Stimulated activated naive B cell treated with anti-CD40 and anti-IgM and Interleukin-4, amounts not matched to agents 10 μg/mL and 1 μg/mL and 100 μg/mL, for 72 hours (primary cell): ENCODE measurements around the gene PKP4.
A peak's percentile ranks its signal among the peaks of the same experiment; 100 is the strongest.
"Not testable (repeated sequence)": the region's sequence is repeated elsewhere in the genome, so short reads cannot be mapped to it uniquely, and the experiment has no call there.

Experiments used
- ATAC-seq, 2 donors: fragments of 150-1000 bp; cut with Tn5 transposase; replicated peaks; 2 replicates each; pipeline ENCODE4 v1.10.0; 2021; ENCODE audit warnings: moderate library complexity in 1 of 2
- DNase-seq: peaks from one replicate; pipeline ENCODE4 v3.0.0; 2021
- H3K27ac Mint-ChIP-seq: one replicate; pipeline ENCODE4 v1.8.0; 2022; ENCODE audit warnings: mild to moderate bottlenecking, mixed read lengths
- H3K27me3 Mint-ChIP-seq, 2 donors: one replicate each; pipeline ENCODE4 v1.8.0; 2022; ENCODE audit warnings: mixed read lengths in 2 of 2
- H3K36me3 Mint-ChIP-seq, 2 donors: one replicate each; pipeline ENCODE4 v1.8.0; 2022; ENCODE audit warnings: mixed read lengths in 2 of 2, mild to moderate bottlenecking in 1 of 2
- H3K4me1 Mint-ChIP-seq, 2 donors: one replicate each; pipeline ENCODE4 v1.8.0; 2022; ENCODE audit warnings: mixed read lengths in 2 of 2, mild to moderate bottlenecking in 1 of 2
- H3K4me3 Mint-ChIP-seq, 2 donors: one replicate each; pipeline ENCODE4 v1.8.0; 2022; ENCODE audit warnings: mild to moderate bottlenecking in 2 of 2, mixed read lengths in 2 of 2, moderate library complexity in 1 of 2
- H3K9me3 Mint-ChIP-seq, 2 donors: one replicate each; pipeline ENCODE4 v1.8.0; 2022; ENCODE audit warnings: mixed read lengths in 2 of 2, mild to moderate bottlenecking in 1 of 2

PKP4 gene

GRCh38 chr2:158702740-158703139 lies 246.0 kb downstream of the PKP4 start:
- no peak overlapping the region for H3K4me3 Mint-ChIP-seq
- H3K27ac Mint-ChIP-seq, result no peak overlapping the region
- no peak for DNase-seq
- no peaks in the 10 kb centered on the region for H3K36me3 Mint-ChIP-seq
- H3K4me1 Mint-ChIP-seq, result no peaks in the 10 kb centered on the region
- H3K9me3 Mint-ChIP-seq, result peaks cover 6 to 13% of the 10 kb centered on the region in 2 donors
- H3K27me3 Mint-ChIP-seq, result no peaks in the 10 kb centered on the region
- no peak for ATAC-seq

- not testable (repeated sequence) for H3K27me3 Mint-ChIP-seq, H3K4me1 Mint-ChIP-seq, H3K27ac Mint-ChIP-seq, ATAC-seq, H3K36me3 Mint-ChIP-seq, H3K4me3 Mint-ChIP-seq, DNase-seq
- peaks cover 4 to 10% of the 10 kb centered on the region in 2 donors for H3K9me3 Mint-ChIP-seq
These were observed 248.1 kb downstream of the PKP4 start for GRCh38 chr2:158704724-158705465.

- H3K4me1 Mint-ChIP-seq, result no peaks in the 10 kb centered on the region
- peaks cover 3 to 5% of the 10 kb centered on the region in 2 donors for H3K36me3 Mint-ChIP-seq
- DNase-seq, result no peak
- H3K4me3 Mint-ChIP-seq, result no peak overlapping the region
- H3K27ac Mint-ChIP-seq, result no peak overlapping the region
- ATAC-seq, result no peak
- H3K27me3 Mint-ChIP-seq, result no peaks in the 10 kb centered on the region
- peaks cover 7 to 11% of the 10 kb centered on the region in 2 donors for H3K9me3 Mint-ChIP-seq
These were observed 256.2 kb downstream of the PKP4 start for GRCh38 chr2:158712791-158713522.

GRCh38 chr2:158713523-158714138 lies 256.9 kb downstream of the PKP4 start:
- Mint-ChIP-seq H3K27me3 (no peaks in the 10 kb centered on the region), H3K36me3 (peaks cover 3 to 5% of the 10 kb centered on the region in 2 donors), H3K9me3 (peaks cover 7 to 11% of the 10 kb centered on the region in 2 donors), H3K4me3 (no peak overlapping the region), H3K27ac (no peak overlapping the region), H3K4me1 (no peaks in the 10 kb centered on the region)
- DNase-seq (no peak), ATAC-seq (no peak)

DNA sequence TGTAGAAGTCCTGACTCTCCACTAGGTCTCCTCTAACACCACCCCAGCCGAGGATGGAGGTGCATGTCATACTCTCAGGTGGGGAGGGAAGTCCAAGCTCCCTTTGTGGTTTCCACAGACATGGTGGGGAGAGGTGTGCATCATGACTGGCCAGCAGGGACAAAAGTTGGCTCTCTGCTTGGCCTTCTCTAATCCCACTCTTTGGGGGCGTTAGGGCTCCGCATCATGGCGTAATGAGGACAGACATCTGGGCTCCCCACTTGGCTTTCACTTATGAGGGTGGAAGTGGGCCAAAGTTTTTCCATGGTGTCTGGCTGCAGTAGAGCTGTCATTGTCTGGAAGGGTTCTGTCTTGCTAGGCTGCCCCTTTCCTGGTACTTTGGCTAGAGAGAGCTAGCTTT lies 257.7 kb downstream of the PKP4 start:
- H3K27me3 Mint-ChIP-seq, result no peaks in the 10 kb centered on the region
- peaks cover 3 to 5% of the 10 kb centered on the region in 2 donors for H3K36me3 Mint-ChIP-seq

DNA sequence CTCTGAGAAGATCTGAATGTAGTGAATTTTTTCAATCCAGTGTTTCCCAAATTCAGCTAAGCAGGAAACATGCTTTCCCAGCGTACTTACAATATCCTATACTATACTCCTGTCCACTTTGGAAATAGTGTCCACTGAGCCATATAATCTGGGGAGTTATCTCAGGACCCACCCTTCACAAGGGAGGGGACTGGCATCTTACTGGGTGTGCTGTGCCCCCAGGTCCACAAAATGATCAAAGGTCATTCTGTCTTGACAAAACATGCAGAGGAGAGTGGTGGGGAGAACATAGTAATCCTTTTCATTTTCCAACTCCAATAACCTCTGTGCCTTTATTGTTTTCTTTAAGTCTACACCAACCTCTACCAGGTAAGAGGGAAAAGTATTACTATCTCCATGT lies 258.6 kb downstream of the PKP4 start:
- H3K27ac Mint-ChIP-seq, result no peak overlapping the region
- no peak for DNase-seq
- ATAC-seq, result no peak
- no peak overlapping the region for H3K4me3 Mint-ChIP-seq
- no peaks in the 10 kb centered on the region for H3K27me3 Mint-ChIP-seq
- no peaks in the 10 kb centered on the region for H3K4me1 Mint-ChIP-seq
- peaks cover 3 to 5% of the 10 kb centered on the region in 2 donors for H3K36me3 Mint-ChIP-seq
- H3K9me3 Mint-ChIP-seq, result peaks cover 7 to 11% of the 10 kb centered on the region in 2 donors

More for the DNA sequence above, 257.7 kb downstream of the PKP4 start:
- Mint-ChIP-seq H3K27ac (no peak overlapping the region), H3K9me3 (peaks cover 7 to 11% of the 10 kb centered on the region in 2 donors), H3K4me3 (no peak overlapping the region), H3K4me1 (no peaks in the 10 kb centered on the region)
- DNase-seq (no peak), ATAC-seq (no peak)

- no peak overlapping the region for H3K4me3 Mint-ChIP-seq
- peaks cover 7 to 11% of the 10 kb centered on the region in 2 donors for H3K9me3 Mint-ChIP-seq
- H3K27me3 Mint-ChIP-seq, result no peaks in the 10 kb centered on the region
- H3K4me1 Mint-ChIP-seq, result no peaks in the 10 kb centered on the region
- ATAC-seq (no peak), DNase-seq (no peak)
- H3K27ac Mint-ChIP-seq, result no peak overlapping the region
- H3K36me3 Mint-ChIP-seq, result peaks cover 3 to 5% of the 10 kb centered on the region in 2 donors
These were observed 259.5 kb downstream of the PKP4 start for GRCh38 chr2:158716121-158716791.

DNA sequence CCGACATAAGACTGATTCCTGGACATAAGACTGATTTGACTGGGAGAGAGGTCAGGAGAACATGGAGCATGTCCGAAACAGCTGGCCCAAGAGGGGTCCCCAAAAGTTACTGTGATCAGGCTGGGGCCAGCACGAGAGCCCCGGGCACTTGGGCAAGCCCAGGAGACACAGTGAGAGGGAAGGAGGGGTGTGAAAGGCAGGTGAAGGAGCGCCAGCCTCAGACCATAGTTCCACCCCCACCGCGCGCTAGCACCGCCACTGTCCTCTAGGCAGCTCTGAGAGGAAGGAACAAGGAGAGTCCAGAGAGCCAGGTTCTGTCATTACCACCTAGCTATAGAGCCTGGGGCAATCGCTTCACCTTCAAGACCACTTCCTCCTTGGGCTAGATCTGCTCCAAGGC lies 260.2 kb downstream of the PKP4 start:
- Mint-ChIP-seq H3K36me3 (peaks cover 3 to 5% of the 10 kb centered on the region in 2 donors), H3K9me3 (peaks cover 7 to 11% of the 10 kb centered on the region in 2 donors), H3K27ac (no peak overlapping the region), H3K4me3 (no peak overlapping the region), H3K4me1 (no peaks in the 10 kb centered on the region), H3K27me3 (no peaks in the 10 kb centered on the region)
- DNase-seq (no peak), ATAC-seq (no peak)

DNA sequence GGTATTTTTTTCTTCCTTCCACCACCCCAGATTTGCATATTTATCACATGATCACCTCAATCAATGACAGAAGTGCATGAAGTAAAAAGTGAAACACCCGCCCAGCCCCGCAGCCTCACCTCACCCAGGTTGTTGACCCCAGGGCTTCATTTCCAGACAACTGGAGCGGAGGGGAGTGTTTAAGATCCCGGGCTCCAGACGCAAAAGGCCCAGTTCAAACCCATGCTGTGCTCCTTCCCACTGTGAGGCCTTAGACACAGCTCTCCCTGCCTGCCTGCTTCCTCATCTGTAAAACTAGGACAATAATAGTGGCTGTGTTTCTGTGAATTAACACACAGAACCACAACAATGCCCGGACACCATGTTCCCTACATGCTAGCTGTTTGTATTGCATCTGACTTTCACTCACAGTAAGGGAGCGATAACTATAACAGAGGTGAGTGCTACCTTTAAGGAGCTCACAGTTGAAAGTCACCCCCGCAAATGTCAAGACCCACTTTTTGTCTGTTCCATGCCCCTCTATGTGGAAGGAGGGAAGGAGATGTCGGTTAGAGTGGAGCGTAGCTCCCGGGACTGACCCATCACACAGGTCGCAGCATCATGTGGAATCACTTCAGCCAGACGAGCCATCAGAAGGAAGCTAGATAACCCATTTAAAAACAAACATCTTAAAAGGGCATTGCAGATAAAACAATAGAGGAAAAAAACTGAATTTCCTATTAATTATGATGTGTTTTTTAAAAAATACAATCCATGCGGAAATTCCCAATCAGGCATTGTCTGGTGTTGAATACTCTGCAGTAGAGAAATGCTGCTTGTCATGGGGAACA lies 260.8 kb downstream of the PKP4 start:
- Mint-ChIP-seq H3K4me3 (no peak overlapping the region), H3K27ac (no peak overlapping the region), H3K27me3 (no peaks in the 10 kb centered on the region), H3K36me3 (peaks cover 3 to 5% of the 10 kb centered on the region in 2 donors), H3K9me3 (peaks cover 6 to 11% of the 10 kb centered on the region in 2 donors), H3K4me1 (no peaks in the 10 kb centered on the region)
- no peak for ATAC-seq
- DNase-seq, result no peak

GRCh38 chr2:158718196-158718585 lies 261.4 kb downstream of the PKP4 start:
- no peak for ATAC-seq
- DNase-seq, result no peak
- peaks cover 3 to 5% of the 10 kb centered on the region in 2 donors for H3K36me3 Mint-ChIP-seq
- no peak overlapping the region for H3K27ac Mint-ChIP-seq
- no peak overlapping the region for H3K4me3 Mint-ChIP-seq
- H3K27me3 Mint-ChIP-seq, result no peaks in the 10 kb centered on the region
- peaks cover 3 to 9% of the 10 kb centered on the region in 2 donors for H3K9me3 Mint-ChIP-seq
- no peaks in the 10 kb centered on the region for H3K4me1 Mint-ChIP-seq

- no peak overlapping the region for H3K27ac Mint-ChIP-seq
- H3K36me3 Mint-ChIP-seq, result peaks cover 0 to 1% of the 10 kb centered on the region in 2 donors
- DNase-seq (no peak), ATAC-seq (no peak)
- no peaks in the 10 kb centered on the region for H3K27me3 Mint-ChIP-seq
- peaks cover 0 to 2% of the 10 kb centered on the region in 2 donors for H3K9me3 Mint-ChIP-seq
- H3K4me1 Mint-ChIP-seq, result no peaks in the 10 kb centered on the region
- H3K4me3 Mint-ChIP-seq, result no peak overlapping the region
These were observed 262.1 kb downstream of the PKP4 start for GRCh38 chr2:158718851-158719250.

GRCh38 chr2:158719403-158719802 lies 262.7 kb downstream of the PKP4 start:
- DNase-seq, result no peak
- ATAC-seq, result no peak
- no peak overlapping the region for H3K27ac Mint-ChIP-seq

DNA sequence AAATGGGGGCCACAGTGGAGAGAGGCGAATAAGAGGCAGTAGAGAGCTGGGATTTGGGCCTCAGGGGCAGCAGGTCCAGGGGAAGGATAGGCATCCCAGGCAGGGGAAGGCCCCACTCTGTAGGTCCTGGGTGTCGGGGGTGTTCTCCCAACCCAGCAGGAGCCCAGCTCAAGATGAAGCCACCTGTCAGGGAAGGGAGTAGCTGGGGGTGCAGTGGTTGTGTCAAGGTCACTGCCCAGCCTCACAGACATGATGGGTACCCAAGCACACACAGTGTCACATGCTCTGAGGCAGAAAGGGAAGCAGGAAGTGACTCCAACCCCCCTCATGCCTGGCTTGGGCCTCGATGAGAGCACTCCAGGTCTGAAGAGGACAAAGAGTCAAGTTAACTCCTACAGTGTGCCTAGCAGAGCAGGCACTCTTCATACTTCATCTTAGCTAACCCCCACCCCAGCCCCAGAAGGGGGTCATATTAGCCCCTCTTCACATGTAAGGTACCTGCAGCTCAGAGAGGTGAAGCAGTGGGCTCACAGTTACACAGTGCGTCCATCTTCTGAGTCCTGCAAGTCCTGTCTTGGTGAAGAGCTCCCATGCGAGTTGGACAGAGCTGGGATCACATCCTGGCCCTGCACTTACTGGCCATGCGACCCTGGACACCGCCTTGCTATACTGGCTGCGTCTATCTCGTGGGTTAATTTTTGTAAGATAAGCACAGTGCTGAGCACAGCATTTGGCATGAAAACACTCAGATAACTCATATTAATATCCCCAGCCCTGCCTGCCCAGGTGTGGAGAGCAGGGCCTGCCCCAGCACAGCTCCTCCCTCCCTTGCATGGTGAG lies 265.7 kb downstream of the PKP4 start:
- Mint-ChIP-seq H3K4me1 (no peaks in the 10 kb centered on the region), H3K27me3 (no peaks in the 10 kb centered on the region), H3K9me3 (no peaks in the 10 kb centered on the region), H3K36me3 (no peaks in the 10 kb centered on the region), H3K4me3 (no peak overlapping the region), H3K27ac (no peak overlapping the region)
- DNase-seq (no peak), ATAC-seq (peak in 1 of 2 donors; percentile 23)

More at GRCh38 chr2:158719403-158719802, 262.7 kb downstream of the PKP4 start:
- Mint-ChIP-seq H3K4me1 (no peaks in the 10 kb centered on the region), H3K36me3 (no peaks in the 10 kb centered on the region), H3K4me3 (no peak overlapping the region), H3K9me3 (no peaks in the 10 kb centered on the region), H3K27me3 (no peaks in the 10 kb centered on the region)
